Measurements from ENCODE around the gene RHBDL2. TPM values are rescaled to one million over a fixed set of nuclear protein-coding genes. Genes with fewer than 3 reads are reported as not detected.

RHBDL2 gene
- total RNA-seq, 1 donor from 2014 or later = not detected

DNA sequence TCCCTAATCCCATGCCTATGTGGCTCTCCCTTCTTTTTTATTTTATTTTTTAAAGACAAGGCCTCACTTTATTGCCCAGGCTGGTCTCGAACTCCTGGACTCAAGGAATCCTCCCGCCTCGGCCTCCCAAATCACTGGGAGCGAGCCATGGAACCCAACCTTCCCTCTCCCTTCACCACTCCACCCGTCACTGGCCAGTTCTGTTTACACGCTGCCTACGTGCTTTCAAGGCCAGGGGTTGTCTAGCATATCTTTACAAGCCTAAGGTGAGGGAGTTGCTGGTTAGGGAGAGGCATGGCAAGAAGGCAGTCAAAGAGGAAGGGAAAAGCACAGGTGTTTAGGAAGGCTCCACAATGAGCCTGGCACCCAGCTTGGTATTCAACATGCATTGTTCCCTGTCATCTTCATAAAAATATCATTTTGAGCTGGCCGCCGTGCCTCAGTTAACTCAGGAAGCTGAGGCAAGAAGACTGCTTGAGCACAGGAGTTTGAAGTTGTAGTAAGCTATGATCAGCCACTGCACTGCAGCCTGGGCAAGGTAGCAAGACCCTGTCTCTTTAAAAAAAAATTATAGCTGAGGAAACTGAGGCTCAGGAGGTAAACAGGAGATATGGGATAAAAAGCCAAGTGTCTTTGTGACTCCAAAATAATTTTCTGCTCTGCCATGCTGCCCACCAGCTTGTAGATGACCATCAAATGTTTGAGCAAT lies 1.1 kb downstream of the RHBDL2 start:
- Mint-ChIP-seq H3K4me1 (ENCODE audit: low read depth, unreplicated experiment) (no peaks in the 10 kb centered on the region), H3K9me3 (ENCODE audit: unreplicated experiment) (peaks cover 3% of the 10 kb centered on the region), H3K27me3 (ENCODE audit: low read depth, unreplicated experiment) (peaks cover 11% of the 10 kb centered on the region), H3K36me3 (ENCODE audit: low read depth, unreplicated experiment) (peaks cover 2% of the 10 kb centered on the region), H3K27ac (ENCODE audit: unreplicated experiment) (no peak overlapping the region), H3K4me3 (ENCODE audit: unreplicated experiment) (no peak overlapping the region)
- Histone ChIP-seq H3K9me3 (ENCODE audit: insufficient read depth, low read depth, low read length) (no peaks in the 10 kb centered on the region), H3K79me2 (ENCODE audit: insufficient read depth, low read length) (no peaks in the 10 kb centered on the region), H3K9ac (ENCODE audit: low read length) (no peak overlapping the region), H3K27me3 (ENCODE audit: insufficient read depth, low read length) (no peaks in the 10 kb centered on the region), H3K4me3 (ENCODE audit: insufficient read depth, low read depth, low read length) (no peak overlapping the region), H3K27ac (ENCODE audit: low read depth, low read length) (no peak overlapping the region), H3K4me1 (ENCODE audit: insufficient read depth, low read length) (no peaks in the 10 kb centered on the region), H3K36me3 (ENCODE audit: insufficient read depth, low read length) (no peaks in the 10 kb centered on the region), H3K4me2 (ENCODE audit: low read length) (no peak overlapping the region), H4K20me1 (ENCODE audit: insufficient read depth, low read length) (no peaks in the 10 kb centered on the region), H2AFZ (ENCODE audit: low read depth, low read length) (no peak overlapping the region)
- no peak for FAIRE-seq
- DNase-seq (ENCODE audit: low read depth) = no peak
- TF ChIP-seq EZH2 (IDR thresholded peaks at IDR 0.05; ENCODE audit: insufficient read depth, low read length) (no peak), CTCF (IDR thresholded peaks at IDR 0.05; ENCODE audit: insufficient read depth, low read depth, low read length) (no peak)

- no peak overlapping the region for H3K27ac ChIP-seq (ENCODE audit: low read depth, low read length)
- Mint-ChIP-seq H3K27ac (ENCODE audit: unreplicated experiment) (no peak overlapping the region), H3K36me3 (ENCODE audit: low read depth, unreplicated experiment) (peaks cover 1% of the 10 kb centered on the region), H3K27me3 (ENCODE audit: low read depth, unreplicated experiment) (peaks cover 5% of the 10 kb centered on the region), H3K9me3 (ENCODE audit: unreplicated experiment) (peaks cover 2% of the 10 kb centered on the region), H3K4me3 (ENCODE audit: unreplicated experiment) (no peak overlapping the region), H3K4me1 (ENCODE audit: low read depth, unreplicated experiment) (no peaks in the 10 kb centered on the region)
- FAIRE-seq (no peak), DNase-seq (ENCODE audit: low read depth) (no peak)
- no peaks in the 10 kb centered on the region for H3K4me1 ChIP-seq (ENCODE audit: insufficient read depth, low read length)
- no peak overlapping the region for H3K9ac ChIP-seq (ENCODE audit: low read length)
- no peaks in the 10 kb centered on the region for H3K9me3 ChIP-seq (ENCODE audit: insufficient read depth, low read depth, low read length)
- no peak for TF ChIP-seq CTCF (IDR thresholded peaks at IDR 0.05; ENCODE audit: insufficient read depth, low read depth, low read length)
- no peak for TF ChIP-seq EZH2 (IDR thresholded peaks at IDR 0.05; ENCODE audit: insufficient read depth, low read length)
- no peak overlapping the region for H2AFZ ChIP-seq (ENCODE audit: low read depth, low read length)
- H3K4me3 ChIP-seq (ENCODE audit: insufficient read depth, low read depth, low read length) = no peak overlapping the region
- H3K4me2 ChIP-seq (ENCODE audit: low read length) = no peak overlapping the region
- H3K79me2 ChIP-seq (ENCODE audit: insufficient read depth, low read length) = no peaks in the 10 kb centered on the region
- no peaks in the 10 kb centered on the region for H4K20me1 ChIP-seq (ENCODE audit: insufficient read depth, low read length)
- H3K27me3 ChIP-seq (ENCODE audit: insufficient read depth, low read length) = no peaks in the 10 kb centered on the region
- H3K36me3 ChIP-seq (ENCODE audit: insufficient read depth, low read length) = no peaks in the 10 kb centered on the region
Observed at GRCh38 chr1:38938722-38939260, 2.8 kb downstream of the RHBDL2 start.

- H2AFZ ChIP-seq (ENCODE audit: low read depth, low read length) = no peak overlapping the region
- FAIRE-seq (no peak), DNase-seq (ENCODE audit: low read depth) (no peak)
- TF ChIP-seq EZH2 (IDR thresholded peaks at IDR 0.05; ENCODE audit: insufficient read depth, low read length) = no peak
- no peak for TF ChIP-seq CTCF (IDR thresholded peaks at IDR 0.05; ENCODE audit: insufficient read depth, low read depth, low read length)
- H3K4me2 ChIP-seq (ENCODE audit: low read length) = no peak overlapping the region
- no peak overlapping the region for H3K9ac ChIP-seq (ENCODE audit: low read length)
- H3K79me2 ChIP-seq (ENCODE audit: insufficient read depth, low read length) = no peaks in the 10 kb centered on the region
- peak overlapping the region; percentile 18 for H3K4me3 Mint-ChIP-seq (ENCODE audit: unreplicated experiment)
- H3K36me3 ChIP-seq (ENCODE audit: insufficient read depth, low read length) = no peaks in the 10 kb centered on the region
- H3K27ac Mint-ChIP-seq (ENCODE audit: unreplicated experiment) = no peak overlapping the region
- peaks cover 3% of the 10 kb centered on the region for H3K36me3 Mint-ChIP-seq (ENCODE audit: low read depth, unreplicated experiment)
- H3K4me1 ChIP-seq (ENCODE audit: insufficient read depth, low read length) = no peaks in the 10 kb centered on the region
- peaks cover 4% of the 10 kb centered on the region for H3K4me1 Mint-ChIP-seq (ENCODE audit: low read depth, unreplicated experiment)
- no peak overlapping the region for H3K27ac ChIP-seq (ENCODE audit: low read depth, low read length)
- no peaks in the 10 kb centered on the region for H4K20me1 ChIP-seq (ENCODE audit: insufficient read depth, low read length)
- no peaks in the 10 kb centered on the region for H3K9me3 ChIP-seq (ENCODE audit: insufficient read depth, low read depth, low read length)
- no peaks in the 10 kb centered on the region for H3K27me3 Mint-ChIP-seq (ENCODE audit: low read depth, unreplicated experiment)
- no peaks in the 10 kb centered on the region for H3K27me3 ChIP-seq (ENCODE audit: insufficient read depth, low read length)
- H3K9me3 Mint-ChIP-seq (ENCODE audit: unreplicated experiment) = no peaks in the 10 kb centered on the region
- H3K4me3 ChIP-seq (ENCODE audit: insufficient read depth, low read depth, low read length) = no peak overlapping the region
Observed at GRCh38 chr1:38932571-38932970, 9.1 kb downstream of the RHBDL2 start.

Data from astrocyte (in vitro differentiated cells and primary cell).